Measurements from ENCODE around the gene MMEL1. TPM values are rescaled to one million over a fixed set of nuclear protein-coding genes. Genes with fewer than 3 reads are reported as not detected.

MMEL1 gene
- total and polyA plus RNA-seq, 2 of the 13 experiments (the other 11 are each of a cell fraction or from before 2014, with no cell fraction given), result 0.48 TPM; not detected in 1

- TF ChIP-seq, protein P1, sequence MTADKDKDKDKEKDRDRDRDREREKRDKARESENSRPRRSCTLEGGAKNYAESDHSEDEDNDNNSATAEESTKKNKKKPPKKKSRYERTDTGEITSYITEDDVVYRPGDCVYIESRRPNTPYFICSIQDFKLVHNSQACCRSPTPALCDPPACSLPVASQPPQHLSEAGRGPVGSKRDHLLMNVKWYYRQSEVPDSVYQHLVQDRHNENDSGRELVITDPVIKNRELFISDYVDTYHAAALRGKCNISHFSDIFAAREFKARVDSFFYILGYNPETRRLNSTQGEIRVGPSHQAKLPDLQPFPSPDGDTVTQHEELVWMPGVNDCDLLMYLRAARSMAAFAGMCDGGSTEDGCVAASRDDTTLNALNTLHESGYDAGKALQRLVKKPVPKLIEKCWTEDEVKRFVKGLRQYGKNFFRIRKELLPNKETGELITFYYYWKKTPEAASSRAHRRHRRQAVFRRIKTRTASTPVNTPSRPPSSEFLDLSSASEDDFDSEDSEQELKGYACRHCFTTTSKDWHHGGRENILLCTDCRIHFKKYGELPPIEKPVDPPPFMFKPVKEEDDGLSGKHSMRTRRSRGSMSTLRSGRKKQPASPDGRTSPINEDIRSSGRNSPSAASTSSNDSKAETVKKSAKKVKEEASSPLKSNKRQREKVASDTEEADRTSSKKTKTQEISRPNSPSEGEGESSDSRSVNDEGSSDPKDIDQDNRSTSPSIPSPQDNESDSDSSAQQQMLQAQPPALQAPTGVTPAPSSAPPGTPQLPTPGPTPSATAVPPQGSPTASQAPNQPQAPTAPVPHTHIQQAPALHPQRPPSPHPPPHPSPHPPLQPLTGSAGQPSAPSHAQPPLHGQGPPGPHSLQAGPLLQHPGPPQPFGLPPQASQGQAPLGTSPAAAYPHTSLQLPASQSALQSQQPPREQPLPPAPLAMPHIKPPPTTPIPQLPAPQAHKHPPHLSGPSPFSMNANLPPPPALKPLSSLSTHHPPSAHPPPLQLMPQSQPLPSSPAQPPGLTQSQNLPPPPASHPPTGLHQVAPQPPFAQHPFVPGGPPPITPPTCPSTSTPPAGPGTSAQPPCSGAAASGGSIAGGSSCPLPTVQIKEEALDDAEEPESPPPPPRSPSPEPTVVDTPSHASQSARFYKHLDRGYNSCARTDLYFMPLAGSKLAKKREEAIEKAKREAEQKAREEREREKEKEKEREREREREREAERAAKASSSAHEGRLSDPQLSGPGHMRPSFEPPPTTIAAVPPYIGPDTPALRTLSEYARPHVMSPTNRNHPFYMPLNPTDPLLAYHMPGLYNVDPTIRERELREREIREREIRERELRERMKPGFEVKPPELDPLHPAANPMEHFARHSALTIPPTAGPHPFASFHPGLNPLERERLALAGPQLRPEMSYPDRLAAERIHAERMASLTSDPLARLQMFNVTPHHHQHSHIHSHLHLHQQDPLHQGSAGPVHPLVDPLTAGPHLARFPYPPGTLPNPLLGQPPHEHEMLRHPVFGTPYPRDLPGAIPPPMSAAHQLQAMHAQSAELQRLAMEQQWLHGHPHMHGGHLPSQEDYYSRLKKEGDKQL (CRISPR knock-in tag; IDR thresholded peaks at IDR 0.05; ENCODE audit: low read depth), result no peak
- TF ChIP-seq ZNF781 (CRISPR knock-in tag; IDR thresholded peaks at IDR 0.05; ENCODE audit: borderline replicate concordance, not compliant biosample characterization) (no peak), ZNF17 (CRISPR knock-in tag; IDR thresholded peaks at IDR 0.05) (no peak), HOXA3 (CRISPR knock-in tag; IDR thresholded peaks at IDR 0.05) (no peak; the same call in 1 of the 2 replicates), PCBP2 (optimal IDR thresholded peaks at IDR 0.05; ENCODE audit: low read depth, low read length, poor library complexity, severe bottlenecking) (no peak), TFDP2 (CRISPR knock-in tag; IDR thresholded peaks at IDR 0.05) (peak; percentile 59), TAF1 (CRISPR knock-in tag; IDR thresholded peaks at IDR 0.05) (peak; percentile 56; the same call in 1 of the 2 replicates), ZNF263 (CRISPR knock-in tag; IDR thresholded peaks at IDR 0.05) (0 out of 2 replicates have a peak, but pooled peaks have one; percentile 20), FOSL2 (CRISPR knock-in tag; IDR thresholded peaks at IDR 0.05) (no peak), ELF3 (CRISPR knock-in tag; IDR thresholded peaks at IDR 0.05) (0 out of 2 replicates have a peak, but pooled peaks have one; percentile 22), SRSF1 (optimal IDR thresholded peaks at IDR 0.05; ENCODE audit: low read depth, low read length) (no peak), RFXAP (CRISPR knock-in tag; IDR thresholded peaks at IDR 0.05; ENCODE audit: borderline replicate concordance) (no peak), ZFY (CRISPR knock-in tag; IDR thresholded peaks at IDR 0.05) (peak; percentile 56; the same call in 1 of the 2 replicates), SRSF4 (IDR thresholded peaks at IDR 0.05; ENCODE audit: low read depth, low read length, poor library complexity, severe bottlenecking) (no peak), ZNF260 (CRISPR knock-in tag; IDR thresholded peaks at IDR 0.05; ENCODE audit: borderline replicate concordance, low read depth) (peak; percentile 71; the same call in 1 of the 2 replicates), ZNF605 (CRISPR knock-in tag; IDR thresholded peaks at IDR 0.05) (no peak), TFE3 (CRISPR knock-in tag; IDR thresholded peaks at IDR 0.05) (0 out of 2 replicates have a peak, but pooled peaks have one; percentile 49), ZNF343 (CRISPR knock-in tag; IDR thresholded peaks at IDR 0.05) (no peak)
- TF ChIP-seq, protein P2, sequence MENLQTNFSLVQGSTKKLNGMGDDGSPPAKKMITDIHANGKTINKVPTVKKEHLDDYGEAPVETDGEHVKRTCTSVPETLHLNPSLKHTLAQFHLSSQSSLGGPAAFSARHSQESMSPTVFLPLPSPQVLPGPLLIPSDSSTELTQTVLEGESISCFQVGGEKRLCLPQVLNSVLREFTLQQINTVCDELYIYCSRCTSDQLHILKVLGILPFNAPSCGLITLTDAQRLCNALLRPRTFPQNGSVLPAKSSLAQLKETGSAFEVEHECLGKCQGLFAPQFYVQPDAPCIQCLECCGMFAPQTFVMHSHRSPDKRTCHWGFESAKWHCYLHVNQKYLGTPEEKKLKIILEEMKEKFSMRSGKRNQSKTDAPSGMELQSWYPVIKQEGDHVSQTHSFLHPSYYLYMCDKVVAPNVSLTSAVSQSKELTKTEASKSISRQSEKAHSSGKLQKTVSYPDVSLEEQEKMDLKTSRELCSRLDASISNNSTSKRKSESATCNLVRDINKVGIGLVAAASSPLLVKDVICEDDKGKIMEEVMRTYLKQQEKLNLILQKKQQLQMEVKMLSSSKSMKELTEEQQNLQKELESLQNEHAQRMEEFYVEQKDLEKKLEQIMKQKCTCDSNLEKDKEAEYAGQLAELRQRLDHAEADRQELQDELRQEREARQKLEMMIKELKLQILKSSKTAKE (CRISPR knock-in tag; IDR thresholded peaks at IDR 0.05; ENCODE audit: borderline replicate concordance), result no peak; the same call in 1 of the 2 replicates
Observed at GRCh38 chr1:2545754-2546514, 86.9 kb downstream of the MMEL1 start (continued).

All from HepG2 (cell line).